HepG2 (cell line): ENCODE data around the gene P2RX7. TPM values are rescaled to one million over a fixed set of nuclear protein-coding genes. Genes with fewer than 3 reads are reported as not detected.
A peak's percentile ranks its signal among the peaks of the same experiment; 100 is the strongest.

Experiments
- ARNT ChIP-seq: fragments of 450-650 bp; IDR thresholded peaks from 2 replicates; pipeline ENCODE4 v1.6.1; 2017
- ATF7-NPFF ChIP-seq: sonication (generic); formaldehyde crosslinking; IDR thresholded peaks from 2 replicates; pipeline ENCODE4 v1.8.1; 2023; ENCODE audit warnings: mild to moderate bottlenecking, low read depth, missing genetic modification reagents, moderate library complexity
- E2F1 ChIP-seq: sonication (generic); formaldehyde crosslinking; IDR thresholded peaks from 2 replicates; pipeline ENCODE4 v1.5.0; 2020; ENCODE audit warnings: missing genetic modification reagents
- EZH2 ChIP-seq: conservative IDR thresholded peaks from 2 replicates; pipeline ENCODE4 v1.6.1; 2012; ENCODE audit warnings: mild to moderate bottlenecking, low read depth, low read length, moderate library complexity
- GMEB1 ChIP-seq: sonication (generic); formaldehyde crosslinking; IDR thresholded peaks from 2 replicates; pipeline ENCODE4 v1.5.1; 2020; ENCODE audit warnings: missing genetic modification reagents, mild to moderate bottlenecking, borderline replicate concordance
- HIVEP1 ChIP-seq: sonication (generic); formaldehyde crosslinking; IDR thresholded peaks from 2 replicates; pipeline ENCODE4 v1.4.0; 2020; ENCODE audit warnings: mild to moderate bottlenecking, missing genetic modification reagents
- HMGA1 ChIP-seq: sonication (generic); formaldehyde crosslinking; conservative IDR thresholded peaks from 2 replicates; pipeline ENCODE4 v1.4.0; 2020; ENCODE audit warnings: missing genetic modification reagents
- HNF4G ChIP-seq, 2 experiments: sonication (generic) in 1 of 2; formaldehyde crosslinking in 1 of 2; IDR thresholded peaks; 2 replicates each; pipeline versions ENCODE4 v1.4.0 to v1.6.1; 2011 to 2020; ENCODE audit warnings: borderline replicate concordance in 2 of 2, low read depth in 2 of 2, mild to moderate bottlenecking in 2 of 2, low read length in 1 of 2, missing genetic modification reagents in 1 of 2, moderate library complexity in 1 of 2
- JUND ChIP-seq: sonication (generic); formaldehyde crosslinking; IDR thresholded peaks from 2 replicates; pipeline ENCODE4 v1.8.0; 2022; ENCODE audit warnings: mild to moderate bottlenecking, missing genetic modification reagents
- NR2F6 ChIP-seq, 2 experiments: IDR thresholded peaks; 2 replicates each; pipeline ENCODE4 v1.6.1; 2016; ENCODE audit warnings: antibody characterized with exemption in 1 of 2, mild to moderate bottlenecking in 1 of 2
- RFX1 ChIP-seq: fragments of 450-650 bp; IDR thresholded peaks from 2 replicates; pipeline ENCODE4 v1.6.1; 2017
- RFX5 ChIP-seq: IDR thresholded peaks from 2 replicates; pipeline ENCODE4 v1.6.1; 2011; ENCODE audit warnings: low read depth, low read length, improper control_type of control experiment
- ZFP36 ChIP-seq: fragments of 150-350 bp; IDR thresholded peaks from 2 replicates; pipeline ENCODE4 v1.6.1; 2018; ENCODE audit warnings: borderline replicate concordance, low read length, low read depth; ENCODE audit not compliant: partially characterized antibody
- ZFP91 ChIP-seq: sonication (generic); formaldehyde crosslinking; IDR thresholded peaks from 2 replicates; pipeline ENCODE4 v1.9.0; 2022; ENCODE audit warnings: missing genetic modification reagents, mild to moderate bottlenecking, borderline replicate concordance
- ZNF121 ChIP-seq: sonication (generic); formaldehyde crosslinking; IDR thresholded peaks from 2 replicates; pipeline ENCODE4 v1.5.0; 2020; ENCODE audit warnings: mild to moderate bottlenecking, missing genetic modification reagents
- ZNF646 ChIP-seq: sonication (generic); formaldehyde crosslinking; IDR thresholded peaks from 2 replicates; pipeline ENCODE4 v1.9.0; 2021; ENCODE audit warnings: mild to moderate bottlenecking, missing genetic modification reagents
- ZNF768 ChIP-seq: sonication (generic); formaldehyde crosslinking; IDR thresholded peaks from 2 replicates; pipeline ENCODE4 v1.4.0; 2020; ENCODE audit warnings: missing genetic modification reagents
- ZNF891 ChIP-seq: sonication (generic); formaldehyde crosslinking; IDR thresholded peaks from 2 replicates; pipeline ENCODE4 v1.5.0; 2020; ENCODE audit warnings: mild to moderate bottlenecking, missing genetic modification reagents
- polyA plus RNA-seq, 8 experiments: library from polyadenylated mRNA; depleted of rRNA in 3 of 8; stranded (reverse) in 7 of 8; unstranded in 1 of 8; fragments of >200 nt; fragmentation: Illumina TruSeq in 4 of 8; extraction: Trizol in 4 of 8; gene quantifications; 2 replicates each; pipeline versions ENCODE4 v1.2.1 to v1.2.3, GENCODE V29; 2011 to 2016; ENCODE audit warnings: low read depth in 4 of 8, missing spikeins in 1 of 8, mixed read lengths in 1 of 8; ENCODE audit not compliant: insufficient read depth in 1 of 8
- total RNA-seq, 5 experiments: library from RNA; depleted of rRNA; stranded (reverse); fragments of >200 nt; fragmentation: Illumina TruSeq; extraction: Trizol; gene quantifications; 2 replicates each; pipeline ENCODE4 v1.2.3, GENCODE V29; 2016; ENCODE audit warnings: low read depth in 1 of 5

P2RX7 gene
- total and polyA plus RNA-seq, 2 of the 13 experiments (the other 11 are each of a cell fraction or from before 2014, with no cell fraction given), result 0.13 to 0.73 TPM

GRCh38 chr12:121124402-121125109 lies 8.1 kb upstream of the P2RX7 start (continued):
- TF ChIP-seq ZNF646 (CRISPR knock-in tag) (no peak), ZNF891 (CRISPR knock-in tag) (no peak), EZH2 (no peak), E2F1 (CRISPR knock-in tag) (no peak), ZFP91 (CRISPR knock-in tag) (no peak), ZNF121 (CRISPR knock-in tag) (no peak), HNF4G (IDR thresholded peaks at IDR 0.05; ENCODE audit: borderline replicate concordance, low read depth, low read length) (no peak), HNF4G (CRISPR knock-in tag; IDR thresholded peaks at IDR 0.05; ENCODE audit: borderline replicate concordance, low read depth) (no peak), HMGA1 (CRISPR knock-in tag) (no peak), ZNF768 (CRISPR knock-in tag) (no peak), JUND (CRISPR knock-in tag) (peak; percentile 88), ATF7-NPFF (no peak), NR2F6 (IDR thresholded peaks at IDR 0.05) (no peak), NR2F6 (CRISPR knock-in tag; IDR thresholded peaks at IDR 0.05) (peak; percentile 42; the same call in 1 of the 2 replicates), ARNT (0 out of 2 replicates have a peak, but pooled peaks have one; percentile 53), RFX1 (peak; percentile 67; the same call in 1 of the 2 replicates), GMEB1 (CRISPR knock-in tag) (no peak), ZFP36 (no peak), RFX5 (peak; percentile 86), HIVEP1 (CRISPR knock-in tag) (no peak)
